ENCODE measurements around the gene CTU2. TPM values are rescaled to one million over a fixed set of nuclear protein-coding genes. Genes with fewer than 3 reads are reported as not detected.

Gene CTU2
- total RNA-seq, 3 donors from 2014 or later (not counting 1 experiment from before 2014, with no cell fraction given) = 36.6 to 43.3 (median 39.9) TPM

DNA sequence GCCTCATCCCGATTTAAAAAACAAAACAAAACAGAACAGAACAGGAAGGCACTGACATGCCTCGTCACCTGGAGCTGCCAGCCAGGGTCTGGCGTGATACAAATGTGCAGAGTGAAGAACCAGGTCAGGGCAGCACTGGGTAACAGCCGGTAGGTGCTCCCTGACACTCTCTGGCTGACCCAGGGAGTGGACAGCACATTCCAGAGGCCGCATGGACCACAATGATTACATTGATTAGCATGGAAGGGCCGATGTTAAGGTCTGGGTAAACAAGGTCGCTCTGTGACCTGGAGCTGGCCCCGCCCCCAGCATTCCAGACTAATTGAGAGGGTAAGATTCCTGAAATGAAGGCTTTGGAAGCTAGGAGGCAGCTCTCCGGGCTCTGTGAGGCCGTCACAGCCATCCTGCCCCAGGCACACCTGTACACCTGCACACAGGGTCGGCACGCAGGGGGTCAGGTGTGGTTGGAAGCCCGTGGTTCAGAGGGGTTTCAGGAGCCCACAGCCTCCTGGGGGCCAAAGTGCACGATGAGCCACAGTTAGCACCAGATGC is 57.3 kb downstream of the CTU2 start:
- TF ChIP-seq, protein P1, sequence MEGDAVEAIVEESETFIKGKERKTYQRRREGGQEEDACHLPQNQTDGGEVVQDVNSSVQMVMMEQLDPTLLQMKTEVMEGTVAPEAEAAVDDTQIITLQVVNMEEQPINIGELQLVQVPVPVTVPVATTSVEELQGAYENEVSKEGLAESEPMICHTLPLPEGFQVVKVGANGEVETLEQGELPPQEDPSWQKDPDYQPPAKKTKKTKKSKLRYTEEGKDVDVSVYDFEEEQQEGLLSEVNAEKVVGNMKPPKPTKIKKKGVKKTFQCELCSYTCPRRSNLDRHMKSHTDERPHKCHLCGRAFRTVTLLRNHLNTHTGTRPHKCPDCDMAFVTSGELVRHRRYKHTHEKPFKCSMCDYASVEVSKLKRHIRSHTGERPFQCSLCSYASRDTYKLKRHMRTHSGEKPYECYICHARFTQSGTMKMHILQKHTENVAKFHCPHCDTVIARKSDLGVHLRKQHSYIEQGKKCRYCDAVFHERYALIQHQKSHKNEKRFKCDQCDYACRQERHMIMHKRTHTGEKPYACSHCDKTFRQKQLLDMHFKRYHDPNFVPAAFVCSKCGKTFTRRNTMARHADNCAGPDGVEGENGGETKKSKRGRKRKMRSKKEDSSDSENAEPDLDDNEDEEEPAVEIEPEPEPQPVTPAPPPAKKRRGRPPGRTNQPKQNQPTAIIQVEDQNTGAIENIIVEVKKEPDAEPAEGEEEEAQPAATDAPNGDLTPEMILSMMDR (IDR thresholded peaks at IDR 0.05) = no peak
- peaks cover 9% of the 10 kb centered on the region for H3K36me3 ChIP-seq (ENCODE audit: control insufficient read depth, insufficient read depth, low read length)
- H3K4me3 Mint-ChIP-seq = no peak overlapping the region
- 92% methylated on average over 14 of the region's 14 CpGs for WGBS (ENCODE audit: insufficient coverage)
- H3K9me3 Mint-ChIP-seq = no peaks in the 10 kb centered on the region
- no peaks in the 10 kb centered on the region for H3K27me3 Mint-ChIP-seq (ENCODE audit: low read depth in 2 of 2)
- no peak overlapping the region for H3K27ac Mint-ChIP-seq
- H3K4me1 Mint-ChIP-seq = peaks cover 22 to 27% of the 10 kb centered on the region in 2 donors
- no peak for ATAC-seq
- H3K9me3 ChIP-seq (ENCODE audit: control insufficient read depth, insufficient read depth, low read length) = no peaks in the 10 kb centered on the region
- no peak overlapping the region for H3K27ac ChIP-seq (ENCODE audit: low read length)
- H3K36me3 Mint-ChIP-seq = no peaks in the 10 kb centered on the region
- peaks cover 58% of the 10 kb centered on the region for H3K4me1 ChIP-seq (ENCODE audit: control insufficient read depth, insufficient read depth, low read length)
- no peak for DNase-seq
- H3K27me3 ChIP-seq (ENCODE audit: control insufficient read depth, insufficient read depth, low read length) = no peaks in the 10 kb centered on the region
- no peak overlapping the region for H3K4me3 ChIP-seq (ENCODE audit: low read length)
- intact Hi-C loops (cut with micrococcal nuclease) = no loop called here

DNA sequence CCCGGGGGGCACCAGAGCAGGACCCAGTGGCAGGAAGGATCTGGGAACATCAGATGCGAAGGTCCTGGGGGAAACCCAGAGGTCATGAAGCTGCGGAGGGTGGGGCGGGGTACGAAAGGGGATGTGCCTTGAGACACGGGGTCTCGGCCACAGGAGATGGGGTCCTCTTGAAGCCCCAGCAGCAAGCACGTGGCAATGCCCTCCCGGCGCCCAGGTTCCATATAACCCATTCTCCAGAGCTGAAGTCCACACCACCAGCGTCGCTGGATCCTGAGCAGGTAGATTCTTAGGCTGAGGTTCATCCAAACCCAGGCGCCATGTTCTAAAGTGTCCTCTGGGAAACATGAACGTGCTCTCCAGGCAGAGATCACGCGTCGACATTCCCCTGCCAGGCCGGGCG is 57.8 kb downstream of the CTU2 start:
- TF ChIP-seq, protein P1 (IDR thresholded peaks at IDR 0.05) = no peak
- no peak overlapping the region for H3K27ac ChIP-seq (ENCODE audit: low read length)
- Mint-ChIP-seq H3K27me3 (ENCODE audit: low read depth in 2 of 2) (no peaks in the 10 kb centered on the region), H3K36me3 (no peaks in the 10 kb centered on the region), H3K4me1 (peaks cover 20 to 26% of the 10 kb centered on the region in 2 donors), H3K4me3 (no peak overlapping the region), H3K9me3 (no peaks in the 10 kb centered on the region), H3K27ac (no peak overlapping the region)
- intact Hi-C loops (cut with micrococcal nuclease) = no loop called here
- 97% methylated on average over 19 of the region's 19 CpGs for WGBS (ENCODE audit: insufficient coverage)
- no peak for ATAC-seq
- H3K9me3 ChIP-seq (ENCODE audit: control insufficient read depth, insufficient read depth, low read length) = no peaks in the 10 kb centered on the region
- peaks cover 59% of the 10 kb centered on the region for H3K4me1 ChIP-seq (ENCODE audit: control insufficient read depth, insufficient read depth, low read length)
- H3K4me3 ChIP-seq (ENCODE audit: low read length) = no peak overlapping the region
- peaks cover 9% of the 10 kb centered on the region for H3K36me3 ChIP-seq (ENCODE audit: control insufficient read depth, insufficient read depth, low read length)
- DNase-seq = no peak
- no peaks in the 10 kb centered on the region for H3K27me3 ChIP-seq (ENCODE audit: control insufficient read depth, insufficient read depth, low read length)

DNA sequence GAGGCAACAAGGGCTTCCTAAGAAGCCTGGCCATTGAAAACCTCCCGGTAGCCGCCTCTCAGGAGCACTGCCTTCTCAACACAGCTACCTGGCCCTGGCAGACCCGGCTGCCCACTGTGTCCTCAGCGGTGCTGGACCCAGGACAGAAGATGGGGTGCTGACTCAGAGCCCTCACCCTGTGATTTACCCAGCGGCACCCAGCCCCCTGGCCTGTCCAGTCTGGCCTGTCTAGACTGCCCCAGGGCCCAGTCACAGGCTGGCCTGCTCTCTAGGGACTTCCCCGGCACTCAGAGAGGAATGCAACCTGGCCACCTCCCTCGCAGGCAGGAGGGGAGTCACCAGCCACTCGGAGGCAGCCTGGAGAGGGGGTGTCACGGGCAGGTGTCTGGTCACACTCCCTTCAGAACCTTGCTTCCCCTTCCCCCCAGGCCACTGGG is 58.6 kb downstream of the CTU2 start:
- intact Hi-C loops (cut with micrococcal nuclease) = no loop called here
- TF ChIP-seq, protein P1 (IDR thresholded peaks at IDR 0.05) = no peak
- Histone ChIP-seq H3K27me3 (ENCODE audit: control insufficient read depth, insufficient read depth, low read length) (no peaks in the 10 kb centered on the region), H3K36me3 (ENCODE audit: control insufficient read depth, insufficient read depth, low read length) (peaks cover 9% of the 10 kb centered on the region), H3K9me3 (ENCODE audit: control insufficient read depth, insufficient read depth, low read length) (no peaks in the 10 kb centered on the region), H3K4me3 (ENCODE audit: low read length) (no peak overlapping the region), H3K4me1 (ENCODE audit: control insufficient read depth, insufficient read depth, low read length) (peaks cover 59% of the 10 kb centered on the region), H3K27ac (ENCODE audit: low read length) (no peak overlapping the region)
- H3K4me3 Mint-ChIP-seq = no peak overlapping the region
- DNase-seq (no peak), ATAC-seq (no peak)
- H3K27me3 Mint-ChIP-seq (ENCODE audit: low read depth in 2 of 2) = no peaks in the 10 kb centered on the region
- H3K9me3 Mint-ChIP-seq = no peaks in the 10 kb centered on the region
- WGBS (ENCODE audit: insufficient coverage) = 94% methylated on average over 7 of the region's 9 CpGs
- no peak overlapping the region for H3K27ac Mint-ChIP-seq
- peaks cover 24 to 28% of the 10 kb centered on the region in 2 donors for H3K4me1 Mint-ChIP-seq
- H3K36me3 Mint-ChIP-seq = no peaks in the 10 kb centered on the region

Other genes starting within 250 kb of the CTU2 start
- 100 to 1,000 TPM; 125 to 130 (median 126) TPM for gene ZC3H18, start 136.1 kb upstream of the CTU2 start, total RNA-seq
- gene IL17C, start 67.9 kb upstream of the CTU2 start, total RNA-seq = 1 to 10 TPM in 2 of 3 donors, under 1 TPM in 1; 0.61 to 3.0 (median 1.2) TPM
- gene CYBA, start 55.5 kb upstream of the CTU2 start, total RNA-seq = 1,000 to 10,000 TPM; 1,001 to 1,351 (median 1,051) TPM
- 100 to 1,000 TPM; 176 to 271 (median 185) TPM for gene MVD, start 43.4 kb upstream of the CTU2 start, total RNA-seq
- 1 to 10 TPM; 8.2 to 9.2 (median 8.4) TPM for gene SNAI3, start 20.0 kb upstream of the CTU2 start, total RNA-seq
- 100 to 1,000 TPM; 459 to 712 (median 501) TPM for gene RNF166, start 95 bp upstream of the CTU2 start, total RNA-seq
- gene PIEZO1, start 78.7 kb downstream of the CTU2 start, total RNA-seq = 100 to 1,000 TPM; 172 to 197 (median 183) TPM
- 1 to 10 TPM; 2.2 to 3.8 (median 2.6) TPM for gene CDT1, start 97.3 kb downstream of the CTU2 start, total RNA-seq
- 100 to 1,000 TPM; 118 to 123 (median 120) TPM for gene APRT, start 105.4 kb downstream of the CTU2 start, total RNA-seq
- gene GALNS, start 150.4 kb downstream of the CTU2 start, total RNA-seq = 10 to 100 TPM; 58.1 to 75.8 (median 65.7) TPM
- 10 to 100 TPM; 31.9 to 39.0 (median 36.2) TPM for gene TRAPPC2L, start 150.6 kb downstream of the CTU2 start, total RNA-seq
- gene PABPN1L, start 160.2 kb downstream of the CTU2 start, total RNA-seq = under 1 TPM in 1 of 3 donors, not detected in 2; 0.43 TPM